K562 (cell line): Measurements from ENCODE around the gene XPO1. TPM values are rescaled to one million over a fixed set of nuclear protein-coding genes. Genes with fewer than 3 reads are reported as not detected.

ENCODE experiments used
- ATF7 ChIP-seq: fragments of 450-650 bp; IDR thresholded peaks from 2 replicates; pipeline ENCODE4 v1.7.1; 2014; ENCODE audit warnings: mild to moderate bottlenecking, moderate library complexity
- BHLHE40 ChIP-seq: IDR thresholded peaks from 2 replicates; pipeline ENCODE4 v1.6.1; 2011; ENCODE audit warnings: low read length, improper control_type of control experiment
- ETV6 ChIP-seq, 3 experiments: fragments of 150-350 bp in 1 of 3; sonication (generic) in 1 of 3; formaldehyde crosslinking in 1 of 3; IDR thresholded peaks; 2 replicates each; pipeline versions ENCODE4 v1.6.1 to v1.8.0; 2014 to 2022; ENCODE audit warnings: borderline replicate concordance in 2 of 3, low read depth in 2 of 3, antibody characterized with exemption in 1 of 3, low read length in 1 of 3, mild to moderate bottlenecking in 1 of 3, missing genetic modification reagents in 1 of 3
- HDGF ChIP-seq: fragments of 450-650 bp; IDR thresholded peaks from 2 replicates; pipeline ENCODE4 v1.6.1; 2016
- HNRNPUL1 ChIP-seq: fragments of 200-400 bp; formaldehyde crosslinking; IDR thresholded peaks from 2 replicates; pipeline ENCODE4 v1.6.1; 2017; ENCODE audit warnings: low read length
- KAT2B ChIP-seq: IDR thresholded peaks from one replicate; pipeline ENCODE4 v1.6.1; 2012; ENCODE audit warnings: low read depth, mild to moderate bottlenecking, control low read depth, inconsistent platforms, low read length, moderate library complexity
- LCOR ChIP-seq: sonication (generic); formaldehyde crosslinking; IDR thresholded peaks from 2 replicates; pipeline ENCODE4 v1.8.0; 2022; ENCODE audit warnings: mild to moderate bottlenecking, missing genetic modification reagents
- MAFK ChIP-seq: IDR thresholded peaks from 2 replicates; pipeline ENCODE4 v1.6.1; 2011; ENCODE audit warnings: low read length, improper control_type of control experiment
- NONO ChIP-seq, 2 experiments: fragments of 200-400 bp in 1 of 2; fragments of 450-650 bp in 1 of 2; formaldehyde crosslinking in 1 of 2; IDR thresholded peaks; 2 replicates each; pipeline ENCODE4 v1.6.1; 2017; ENCODE audit warnings: low read depth in 2 of 2, mild to moderate bottlenecking in 2 of 2, moderate library complexity in 2 of 2, low read length in 1 of 2
- POLR2H ChIP-seq: IDR thresholded peaks from 2 replicates; pipeline ENCODE4 v1.6.1; 2016; ENCODE audit warnings: missing genetic modification characterization, low read depth, mild to moderate bottlenecking, control low read depth, missing compliant biosample characterization, moderate library complexity
- SAFB2 ChIP-seq: fragments of 200-400 bp; formaldehyde crosslinking; IDR thresholded peaks from 2 replicates; pipeline ENCODE4 v1.6.1; 2018; ENCODE audit warnings: borderline replicate concordance, low read length, low read depth, moderate library complexity; ENCODE audit not compliant: severe bottlenecking
- ZBTB7A ChIP-seq: IDR thresholded peaks from 2 replicates; pipeline ENCODE4 v1.6.1; 2011; ENCODE audit warnings: low read depth, mild to moderate bottlenecking, low read length, moderate library complexity, borderline replicate concordance; ENCODE audit not compliant: control insufficient read depth
- polyA plus RNA-seq, 8 experiments: library from polyadenylated mRNA; depleted of rRNA in 4 of 8; stranded (reverse) in 5 of 8; unstranded in 3 of 8; fragments of >200 nt; fragmentation: Nextera tagmentation in 2 of 8; fragmentation: Illumina TruSeq in 1 of 8; extraction: Ambion mirVana in 2 of 8; extraction: Trizol in 1 of 8; gene quantifications; 2 replicates each; pipeline versions ENCODE4 v1.2.1 to v1.2.3, GENCODE V29; 2011 to 2014; ENCODE audit warnings: inconsistent platforms in 1 of 8, missing spikeins in 1 of 8
- total RNA-seq, 7 experiments: library from RNA; depleted of rRNA in 6 of 7; stranded (reverse); fragments of >200 nt in 6 of 7; fragmentation: Illumina TruSeq in 2 of 7; extraction: Trizol in 2 of 7; gene quantifications; 2 replicates each; pipeline versions ENCODE4 v1.2.1 to v1.2.3, GENCODE V29; 2011 to 2021; ENCODE audit warnings: low replicate concordance in 1 of 7
- TF ChIP-seq, protein P1 (sequence below): IDR thresholded peaks from 2 replicates; pipeline ENCODE4 v1.6.1; 2016; ENCODE audit warnings: missing genetic modification characterization, missing compliant biosample characterization
- TF ChIP-seq, protein P2 (sequence below): sonication (generic); formaldehyde crosslinking; IDR thresholded peaks from 2 replicates; pipeline ENCODE4 v1.8.1; 2023; ENCODE audit warnings: mild to moderate bottlenecking, missing genetic modification reagents, moderate library complexity
- TF ChIP-seq, protein P3 (sequence below): fragments of 250-450 bp; sonication (Bioruptor Pico); IDR thresholded peaks from 2 replicates; pipeline ENCODE4 v1.4.0; 2020
- TF ChIP-seq, protein P4 (sequence below): fragments of 450-650 bp; formaldehyde crosslinking; IDR thresholded peaks from 2 replicates; pipeline ENCODE4 v1.4.0; 2022; ENCODE audit warnings: missing genetic modification characterization
- TF ChIP-seq, protein P5 (sequence below): fragments of 150-350 bp; IDR thresholded peaks from 2 replicates; pipeline ENCODE4 v1.6.1; 2014; ENCODE audit warnings: low read depth, mild to moderate bottlenecking, low read length, borderline replicate concordance

Gene XPO1
- total and polyA plus RNA-seq, 9 of the 15 experiments (the other 6 are each of a cell fraction or from before 2014, with no cell fraction given) = 86.2 to 307 (median 216) TPM

DNA sequence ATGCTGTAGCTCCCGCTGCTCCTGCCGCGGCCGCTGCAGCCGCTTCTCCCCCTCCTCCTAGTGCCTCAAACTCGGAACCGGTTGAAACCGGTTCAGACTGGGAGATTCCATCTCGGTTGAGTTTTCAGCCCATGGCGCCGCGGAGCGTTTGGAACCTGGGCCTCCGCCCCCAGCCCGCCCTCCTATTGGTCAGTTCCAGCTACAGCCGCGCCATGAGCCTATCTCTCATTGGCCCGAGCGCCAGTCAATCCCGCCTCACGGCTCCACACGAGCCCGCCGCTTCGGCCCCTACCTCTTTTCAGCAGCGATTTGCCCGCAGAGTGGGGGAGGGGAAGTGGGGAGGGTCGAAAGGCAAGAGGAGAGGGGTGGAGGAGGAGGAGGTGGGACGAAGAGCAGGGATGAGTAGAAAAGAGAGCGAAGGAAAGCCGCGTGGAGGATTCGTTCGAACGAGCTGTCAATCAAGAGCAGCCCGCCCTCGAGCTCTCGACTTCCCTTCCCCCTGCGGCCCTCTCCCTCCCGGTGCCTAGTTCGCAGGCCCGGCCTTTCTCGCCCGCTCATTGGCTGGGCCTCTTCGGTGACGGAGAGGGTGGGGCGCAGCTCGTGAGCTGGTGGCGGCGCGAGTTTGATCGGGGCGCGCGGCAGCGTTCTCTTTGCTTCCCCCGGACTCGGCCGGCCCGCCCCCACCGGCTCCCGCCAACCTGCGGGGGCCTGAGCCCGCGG lies at the start of gene XPO1 (continued):
- TF ChIP-seq, protein P1, sequence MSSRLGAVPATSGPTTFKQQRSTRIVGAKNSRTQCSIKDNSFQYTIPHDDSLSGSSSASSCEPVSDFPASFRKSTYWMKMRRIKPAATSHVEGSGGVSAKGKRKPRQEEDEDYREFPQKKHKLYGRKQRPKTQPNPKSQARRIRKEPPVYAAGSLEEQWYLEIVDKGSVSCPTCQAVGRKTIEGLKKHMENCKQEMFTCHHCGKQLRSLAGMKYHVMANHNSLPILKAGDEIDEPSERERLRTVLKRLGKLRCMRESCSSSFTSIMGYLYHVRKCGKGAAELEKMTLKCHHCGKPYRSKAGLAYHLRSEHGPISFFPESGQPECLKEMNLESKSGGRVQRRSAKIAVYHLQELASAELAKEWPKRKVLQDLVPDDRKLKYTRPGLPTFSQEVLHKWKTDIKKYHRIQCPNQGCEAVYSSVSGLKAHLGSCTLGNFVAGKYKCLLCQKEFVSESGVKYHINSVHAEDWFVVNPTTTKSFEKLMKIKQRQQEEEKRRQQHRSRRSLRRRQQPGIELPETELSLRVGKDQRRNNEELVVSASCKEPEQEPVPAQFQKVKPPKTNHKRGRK = no peak
- TF ChIP-seq, protein P2, sequence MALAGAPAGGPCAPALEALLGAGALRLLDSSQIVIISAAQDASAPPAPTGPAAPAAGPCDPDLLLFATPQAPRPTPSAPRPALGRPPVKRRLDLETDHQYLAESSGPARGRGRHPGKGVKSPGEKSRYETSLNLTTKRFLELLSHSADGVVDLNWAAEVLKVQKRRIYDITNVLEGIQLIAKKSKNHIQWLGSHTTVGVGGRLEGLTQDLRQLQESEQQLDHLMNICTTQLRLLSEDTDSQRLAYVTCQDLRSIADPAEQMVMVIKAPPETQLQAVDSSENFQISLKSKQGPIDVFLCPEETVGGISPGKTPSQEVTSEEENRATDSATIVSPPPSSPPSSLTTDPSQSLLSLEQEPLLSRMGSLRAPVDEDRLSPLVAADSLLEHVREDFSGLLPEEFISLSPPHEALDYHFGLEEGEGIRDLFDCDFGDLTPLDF = peak; percentile 91; the same call in 1 of the 2 replicates
- TF ChIP-seq POLR2H (tag) (peak; percentile 72), NONO (IDR thresholded peaks at IDR 0.05; ENCODE audit: low read depth in 2 of 2, low read length in 1 of 2) (peak in 1 of 2 experiments; percentile 52; a peak in 1 of 4 replicates), ATF7 (peak; percentile 71; the same call in 1 of the 2 replicates), ZBTB7A (peak; percentile 64; the same call in 1 of the 2 replicates), ETV6 (IDR thresholded peaks at IDR 0.05; ENCODE audit: borderline replicate concordance in 1 of 2, low read depth in 2 of 2, low read length in 1 of 2) (peak in 1 of 2 experiments; percentile 22; a peak in 1 of 4 replicates), ETV6 (CRISPR knock-in tag; IDR thresholded peaks at IDR 0.05; ENCODE audit: borderline replicate concordance) (no peak), HDGF (no peak), SAFB2 (no peak), KAT2B (peak; percentile 44), BHLHE40 (peak; percentile 90), HNRNPUL1 (no peak), MAFK (no peak), LCOR (CRISPR knock-in tag) (peak; percentile 7; the same call in 1 of the 2 replicates)
- TF ChIP-seq, protein P3, sequence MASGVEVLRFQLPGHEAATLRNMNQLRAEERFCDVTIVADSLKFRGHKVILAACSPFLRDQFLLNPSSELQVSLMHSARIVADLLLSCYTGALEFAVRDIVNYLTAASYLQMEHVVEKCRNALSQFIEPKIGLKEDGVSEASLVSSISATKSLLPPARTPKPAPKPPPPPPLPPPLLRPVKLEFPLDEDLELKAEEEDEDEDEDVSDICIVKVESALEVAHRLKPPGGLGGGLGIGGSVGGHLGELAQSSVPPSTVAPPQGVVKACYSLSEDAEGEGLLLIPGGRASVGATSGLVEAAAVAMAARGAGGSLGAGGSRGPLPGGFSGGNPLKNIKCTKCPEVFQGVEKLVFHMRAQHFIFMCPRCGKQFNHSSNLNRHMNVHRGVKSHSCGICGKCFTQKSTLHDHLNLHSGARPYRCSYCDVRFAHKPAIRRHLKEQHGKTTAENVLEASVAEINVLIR (CRISPR knock-in tag) = peak; percentile 33; the same call in 1 of the 2 replicates
- TF ChIP-seq, protein P4, sequence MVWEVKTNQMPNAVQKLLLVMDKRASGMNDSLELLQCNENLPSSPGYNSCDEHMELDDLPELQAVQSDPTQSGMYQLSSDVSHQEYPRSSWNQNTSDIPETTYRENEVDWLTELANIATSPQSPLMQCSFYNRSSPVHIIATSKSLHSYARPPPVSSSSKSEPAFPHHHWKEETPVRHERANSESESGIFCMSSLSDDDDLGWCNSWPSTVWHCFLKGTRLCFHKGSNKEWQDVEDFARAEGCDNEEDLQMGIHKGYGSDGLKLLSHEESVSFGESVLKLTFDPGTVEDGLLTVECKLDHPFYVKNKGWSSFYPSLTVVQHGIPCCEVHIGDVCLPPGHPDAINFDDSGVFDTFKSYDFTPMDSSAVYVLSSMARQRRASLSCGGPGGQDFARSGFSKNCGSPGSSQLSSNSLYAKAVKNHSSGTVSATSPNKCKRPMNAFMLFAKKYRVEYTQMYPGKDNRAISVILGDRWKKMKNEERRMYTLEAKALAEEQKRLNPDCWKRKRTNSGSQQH (CRISPR knock-in tag) = no peak
- TF ChIP-seq, protein P5, sequence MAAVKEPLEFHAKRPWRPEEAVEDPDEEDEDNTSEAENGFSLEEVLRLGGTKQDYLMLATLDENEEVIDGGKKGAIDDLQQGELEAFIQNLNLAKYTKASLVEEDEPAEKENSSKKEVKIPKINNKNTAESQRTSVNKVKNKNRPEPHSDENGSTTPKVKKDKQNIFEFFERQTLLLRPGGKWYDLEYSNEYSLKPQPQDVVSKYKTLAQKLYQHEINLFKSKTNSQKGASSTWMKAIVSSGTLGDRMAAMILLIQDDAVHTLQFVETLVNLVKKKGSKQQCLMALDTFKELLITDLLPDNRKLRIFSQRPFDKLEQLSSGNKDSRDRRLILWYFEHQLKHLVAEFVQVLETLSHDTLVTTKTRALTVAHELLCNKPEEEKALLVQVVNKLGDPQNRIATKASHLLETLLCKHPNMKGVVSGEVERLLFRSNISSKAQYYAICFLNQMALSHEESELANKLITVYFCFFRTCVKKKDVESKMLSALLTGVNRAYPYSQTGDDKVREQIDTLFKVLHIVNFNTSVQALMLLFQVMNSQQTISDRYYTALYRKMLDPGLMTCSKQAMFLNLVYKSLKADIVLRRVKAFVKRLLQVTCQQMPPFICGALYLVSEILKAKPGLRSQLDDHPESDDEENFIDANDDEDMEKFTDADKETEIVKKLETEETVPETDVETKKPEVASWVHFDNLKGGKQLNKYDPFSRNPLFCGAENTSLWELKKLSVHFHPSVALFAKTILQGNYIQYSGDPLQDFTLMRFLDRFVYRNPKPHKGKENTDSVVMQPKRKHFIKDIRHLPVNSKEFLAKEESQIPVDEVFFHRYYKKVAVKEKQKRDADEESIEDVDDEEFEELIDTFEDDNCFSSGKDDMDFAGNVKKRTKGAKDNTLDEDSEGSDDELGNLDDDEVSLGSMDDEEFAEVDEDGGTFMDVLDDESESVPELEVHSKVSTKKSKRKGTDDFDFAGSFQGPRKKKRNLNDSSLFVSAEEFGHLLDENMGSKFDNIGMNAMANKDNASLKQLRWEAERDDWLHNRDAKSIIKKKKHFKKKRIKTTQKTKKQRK = peak; percentile 66; the same call in 1 of the 2 replicates
